ENCODE results near the gene PRR30.
A peak's percentile ranks its signal among the peaks of the same experiment; 100 is the strongest.

PRR30 gene

GRCh38 chr2:27134781-27135477 lies 4.3 kb downstream of the PRR30 start:
- Histone ChIP-seq H3K27me3 (ENCODE audit: control insufficient read depth, insufficient read depth, low read length) (no peaks in the 10 kb centered on the region), H3K9ac (ENCODE audit: low read length) (no peak overlapping the region), H3K4me3 (ENCODE audit: low read length) (peak overlapping the region; percentile 89), H3K4me1 (ENCODE audit: control insufficient read depth, low read depth, low read length) (peaks cover 6% of the 10 kb centered on the region), H3K36me3 (ENCODE audit: control insufficient read depth, low read depth, low read length) (peaks cover 14% of the 10 kb centered on the region), H3K9me3 (ENCODE audit: control insufficient read depth, low read depth, low read length) (no peaks in the 10 kb centered on the region), H3K27ac (ENCODE audit: low read length) (no peak overlapping the region)

- Histone ChIP-seq H3K36me3 (ENCODE audit: control insufficient read depth, low read depth, low read length) (peaks cover 14% of the 10 kb centered on the region), H3K9ac (ENCODE audit: low read length) (peak within 1 kb of the TSS; percentile 72), H3K27me3 (ENCODE audit: control insufficient read depth, insufficient read depth, low read length) (no peaks in the 10 kb centered on the region), H3K27ac (ENCODE audit: low read length) (no peak within 1 kb of the TSS), H3K4me3 (ENCODE audit: low read length) (peak within 1 kb of the TSS; percentile 89), H3K4me1 (ENCODE audit: control insufficient read depth, low read depth, low read length) (peaks cover 6% of the 10 kb centered on the region), H3K9me3 (ENCODE audit: control insufficient read depth, low read depth, low read length) (no peaks in the 10 kb centered on the region)
Measured at GRCh38 chr2:27133905-27134780, 5.1 kb downstream of the PRR30 start, which contains the start of gene PREB. TSS of gene PREB (minus strand) at chr2:27134636. CDS start at chr2:27134421, 215 bp downstream.

GRCh38 chr2:27133195-27133875 lies 5.9 kb downstream of the PRR30 start:
- Histone ChIP-seq H3K27ac (ENCODE audit: low read length) (no peak overlapping the region), H3K27me3 (ENCODE audit: control insufficient read depth, insufficient read depth, low read length) (no peaks in the 10 kb centered on the region), H3K4me3 (ENCODE audit: low read length) (peak overlapping the region; percentile 89), H3K9ac (ENCODE audit: low read length) (peak overlapping the region; percentile 72), H3K4me1 (ENCODE audit: control insufficient read depth, low read depth, low read length) (peaks cover 6% of the 10 kb centered on the region), H3K9me3 (ENCODE audit: control insufficient read depth, low read depth, low read length) (no peaks in the 10 kb centered on the region), H3K36me3 (ENCODE audit: control insufficient read depth, low read depth, low read length) (peaks cover 14% of the 10 kb centered on the region)

GRCh38 chr2:27131429-27131828 lies 7.8 kb downstream of the PRR30 start:
- Histone ChIP-seq H3K9ac (ENCODE audit: low read length) (no peak overlapping the region), H3K4me1 (ENCODE audit: control insufficient read depth, low read depth, low read length) (peaks cover 6% of the 10 kb centered on the region), H3K27ac (ENCODE audit: low read length) (no peak overlapping the region), H3K27me3 (ENCODE audit: control insufficient read depth, insufficient read depth, low read length) (no peaks in the 10 kb centered on the region), H3K4me3 (ENCODE audit: low read length) (no peak overlapping the region), H3K9me3 (ENCODE audit: control insufficient read depth, low read depth, low read length) (no peaks in the 10 kb centered on the region), H3K36me3 (ENCODE audit: control insufficient read depth, low read depth, low read length) (peaks cover 14% of the 10 kb centered on the region)

- H3K9ac ChIP-seq (ENCODE audit: low read length) = no peak overlapping the region
- peaks cover 6% of the 10 kb centered on the region for H3K4me1 ChIP-seq (ENCODE audit: control insufficient read depth, low read depth, low read length)
- no peak overlapping the region for H3K27ac ChIP-seq (ENCODE audit: low read length)
- H3K36me3 ChIP-seq (ENCODE audit: control insufficient read depth, low read depth, low read length) = peaks cover 14% of the 10 kb centered on the region
- H3K4me3 ChIP-seq (ENCODE audit: low read length) = no peak overlapping the region
- no peaks in the 10 kb centered on the region for H3K9me3 ChIP-seq (ENCODE audit: control insufficient read depth, low read depth, low read length)
- H3K27me3 ChIP-seq (ENCODE audit: control insufficient read depth, insufficient read depth, low read length) = no peaks in the 10 kb centered on the region
Measured at GRCh38 chr2:27130396-27130795, 8.8 kb downstream of the PRR30 start.

GRCh38 chr2:27128668-27129571 lies 10.3 kb downstream of the PRR30 start:
- Histone ChIP-seq H3K4me3 (ENCODE audit: low read length) (no peak overlapping the region), H3K9me3 (ENCODE audit: control insufficient read depth, low read depth, low read length) (no peaks in the 10 kb centered on the region), H3K36me3 (ENCODE audit: control insufficient read depth, low read depth, low read length) (peaks cover 14% of the 10 kb centered on the region), H3K9ac (ENCODE audit: low read length) (no peak overlapping the region), H3K27me3 (ENCODE audit: control insufficient read depth, insufficient read depth, low read length) (peaks cover 9% of the 10 kb centered on the region), H3K27ac (ENCODE audit: low read length) (no peak overlapping the region), H3K4me1 (ENCODE audit: control insufficient read depth, low read depth, low read length) (peaks cover 6% of the 10 kb centered on the region)

GRCh38 chr2:27127883-27128667 lies 11.1 kb downstream of the PRR30 start:
- Histone ChIP-seq H3K4me1 (ENCODE audit: control insufficient read depth, low read depth, low read length) (peaks cover under 1% of the 10 kb centered on the region), H3K36me3 (ENCODE audit: control insufficient read depth, low read depth, low read length) (peaks cover 14% of the 10 kb centered on the region), H3K9ac (ENCODE audit: low read length) (no peak overlapping the region), H3K27ac (ENCODE audit: low read length) (no peak overlapping the region), H3K27me3 (ENCODE audit: control insufficient read depth, insufficient read depth, low read length) (peaks cover 15% of the 10 kb centered on the region), H3K9me3 (ENCODE audit: control insufficient read depth, low read depth, low read length) (no peaks in the 10 kb centered on the region), H3K4me3 (ENCODE audit: low read length) (no peak overlapping the region)

- H3K4me3 ChIP-seq (ENCODE audit: low read length) = no peak overlapping the region
- no peaks in the 10 kb centered on the region for H3K4me1 ChIP-seq (ENCODE audit: control insufficient read depth, low read depth, low read length)
- no peak overlapping the region for H3K9ac ChIP-seq (ENCODE audit: low read length)
- peaks cover 33% of the 10 kb centered on the region for H3K27me3 ChIP-seq (ENCODE audit: control insufficient read depth, insufficient read depth, low read length)
- no peaks in the 10 kb centered on the region for H3K9me3 ChIP-seq (ENCODE audit: control insufficient read depth, low read depth, low read length)
- no peak overlapping the region for H3K27ac ChIP-seq (ENCODE audit: low read length)
- peaks cover 7% of the 10 kb centered on the region for H3K36me3 ChIP-seq (ENCODE audit: control insufficient read depth, low read depth, low read length)
Measured at GRCh38 chr2:27126252-27126710, 12.9 kb downstream of the PRR30 start.

GRCh38 chr2:27125104-27125503 lies 14.1 kb downstream of the PRR30 start:
- Histone ChIP-seq H3K27me3 (ENCODE audit: control insufficient read depth, insufficient read depth, low read length) (peaks cover 44% of the 10 kb centered on the region), H3K4me3 (ENCODE audit: low read length) (no peak overlapping the region), H3K27ac (ENCODE audit: low read length) (no peak overlapping the region), H3K9me3 (ENCODE audit: control insufficient read depth, low read depth, low read length) (no peaks in the 10 kb centered on the region), H3K4me1 (ENCODE audit: control insufficient read depth, low read depth, low read length) (no peaks in the 10 kb centered on the region), H3K36me3 (ENCODE audit: control insufficient read depth, low read depth, low read length) (no peaks in the 10 kb centered on the region), H3K9ac (ENCODE audit: low read length) (no peak overlapping the region)

Measured in iPS-18a (cell line).